ENCODE results near the gene HMGB4.

Gene HMGB4

DNA sequence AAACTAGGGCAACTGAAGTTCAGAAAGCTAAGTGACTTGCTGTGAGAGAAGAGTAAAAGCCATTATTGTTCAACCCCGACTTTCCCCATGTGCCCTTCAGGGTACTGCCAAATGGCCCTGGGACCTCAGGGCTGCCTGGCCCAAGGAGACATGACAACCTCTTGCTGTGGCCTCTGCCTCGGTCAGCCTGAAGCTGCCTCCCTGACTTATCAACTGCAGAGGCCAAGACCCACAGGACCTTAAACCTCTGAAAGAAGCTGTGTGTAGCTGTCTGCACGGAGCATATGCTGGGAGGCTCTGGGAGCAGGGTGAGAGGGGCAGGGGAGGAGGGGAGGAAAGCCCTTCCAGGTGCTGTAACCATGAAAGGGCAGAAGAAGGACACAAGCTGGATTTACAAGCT lies 35.9 kb downstream of the HMGB4 start:
- no peak for DNase-seq

GRCh38 chr1:33902486-33903209 lies 38.8 kb downstream of the HMGB4 start:
- DNase-seq: no peak

DNA sequence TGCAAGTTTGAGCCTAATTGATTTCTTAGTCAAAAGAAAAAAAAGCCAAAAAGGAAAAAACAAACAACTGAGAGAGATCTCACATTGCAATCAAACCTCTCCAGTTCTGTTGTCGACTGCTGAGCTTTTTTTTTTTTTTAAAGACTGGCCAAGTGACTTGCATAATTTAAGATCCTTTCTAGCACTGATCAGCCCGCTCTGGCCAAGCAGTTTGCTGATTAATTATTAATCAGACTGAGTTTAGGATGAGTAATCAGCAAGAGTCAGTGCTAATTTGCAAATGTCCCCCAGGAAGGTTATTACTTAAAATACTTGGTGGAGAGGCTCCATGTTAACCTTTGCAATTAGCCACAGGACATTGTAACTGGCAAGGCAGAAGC lies 39.3 kb downstream of the HMGB4 start:
- no peak for DNase-seq

GRCh38 chr1:33905241-33905640 lies 41.4 kb downstream of the HMGB4 start:
- DNase-seq: no peak

DNA sequence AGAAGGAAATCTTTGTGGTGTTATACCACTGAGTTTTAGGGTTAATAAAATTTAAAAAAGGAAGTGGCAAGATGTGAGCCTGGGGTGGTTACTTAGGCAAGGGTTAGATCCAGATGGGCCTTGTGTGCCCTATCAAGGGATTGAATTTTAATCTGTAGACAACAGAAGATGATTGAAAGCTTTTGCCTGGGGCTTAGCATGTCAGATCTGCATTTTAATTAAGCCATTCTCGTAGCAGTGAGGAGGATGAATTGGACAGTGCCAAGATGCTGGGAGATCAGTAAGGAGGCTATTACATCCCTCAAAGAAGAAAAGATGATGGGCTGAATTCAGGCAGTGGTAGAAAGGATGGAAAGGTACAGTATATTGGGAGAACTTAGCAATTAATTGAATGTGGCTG lies 42.3 kb downstream of the HMGB4 start:
- no peak for DNase-seq

GRCh38 chr1:33908324-33908956 lies 44.6 kb downstream of the HMGB4 start:
- no peak for DNase-seq
